Activated naive CD8-positive, alpha-beta T cell treated with anti-CD3 and anti-CD28 coated beads, Interleukin-2, amount 50 U/mL, for 16 hours (primary cell): ENCODE data around the gene SPACA6.

Source experiments
- DNase-seq: peaks from one replicate; pipeline ENCODE4 v3.0.0-alpha.2; 2020; ENCODE audit warnings: low read depth, low spot score

SPACA6 gene

DNA sequence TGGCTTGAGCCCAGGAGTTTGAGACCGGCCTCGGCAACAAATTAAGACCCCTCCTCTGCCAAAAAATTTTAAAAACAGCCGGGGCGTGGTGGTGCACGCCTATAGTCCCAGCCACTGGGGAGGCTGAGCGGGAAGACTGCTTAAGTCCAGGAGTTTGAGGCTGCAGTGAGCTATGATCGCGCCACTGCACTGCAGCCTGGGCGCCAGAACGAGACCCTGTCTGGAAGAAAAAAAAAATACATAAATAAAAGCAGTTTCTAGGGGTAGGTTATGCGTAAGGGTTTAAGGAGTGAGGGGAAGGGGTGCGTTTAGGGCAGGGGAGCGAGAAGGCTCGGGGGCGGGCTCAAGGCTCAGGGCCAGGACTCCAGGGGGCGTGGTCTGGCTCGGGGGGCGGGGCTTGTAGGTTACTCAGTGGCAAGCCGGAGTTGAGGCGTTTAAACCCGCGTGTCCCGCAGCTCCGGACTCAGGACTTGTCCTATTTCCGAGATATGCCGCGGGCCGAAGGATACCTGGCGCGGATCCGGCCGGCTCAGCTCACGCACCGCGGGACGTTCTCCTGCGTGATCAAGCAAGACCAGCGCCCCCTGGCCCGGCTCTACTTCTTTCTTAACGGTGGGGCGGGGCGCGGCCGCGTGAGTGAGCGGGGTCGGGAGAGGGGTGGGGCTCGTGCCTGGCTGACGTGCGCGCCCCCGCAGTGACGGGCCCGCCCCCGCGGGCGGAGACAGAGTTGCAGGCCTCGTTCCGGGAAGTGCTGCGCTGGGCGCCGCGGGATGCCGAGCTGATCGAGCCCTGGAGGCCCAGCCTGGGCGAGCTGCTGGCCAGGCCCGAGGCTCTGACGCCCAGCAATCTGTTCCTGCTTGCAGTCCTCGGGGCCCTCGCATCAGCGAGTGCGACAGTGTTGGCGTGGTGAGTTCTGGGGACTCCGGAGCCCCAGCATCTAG lies 10.7 kb downstream of the SPACA6 start:
- DNase-seq: peak; percentile 95

GRCh38 chr19:51704626-51705025 lies 11.5 kb downstream of the SPACA6 start:
- DNase-seq: no peak

GRCh38 chr19:51706296-51706695 lies 13.2 kb downstream of the SPACA6 start:
- no peak for DNase-seq

GRCh38 chr19:51706885-51707284 lies 13.8 kb downstream of the SPACA6 start:
- DNase-seq: no peak

DNA sequence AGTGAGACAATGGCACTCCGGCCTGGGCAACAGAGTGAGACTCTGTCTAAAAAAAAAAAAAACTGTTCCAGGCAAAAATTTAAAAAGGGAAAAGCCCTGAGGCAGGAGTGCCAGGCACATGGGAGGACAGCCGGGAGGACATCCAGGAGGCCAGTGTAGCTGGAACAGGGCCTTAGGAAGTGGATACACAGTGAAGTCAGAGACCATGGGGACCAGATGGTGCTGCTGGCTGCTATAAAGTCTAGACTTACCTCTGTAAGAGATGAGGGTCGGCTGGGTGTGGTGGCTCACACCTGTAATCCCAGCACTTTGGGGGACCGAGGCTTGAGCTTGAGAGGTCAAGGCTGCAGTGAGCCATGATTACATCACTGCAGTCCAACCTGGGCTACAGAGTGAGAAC lies 15.7 kb downstream of the SPACA6 start:
- no peak for DNase-seq

GRCh38 chr19:51709575-51709974 lies 16.4 kb downstream of the SPACA6 start:
- no peak for DNase-seq

DNA sequence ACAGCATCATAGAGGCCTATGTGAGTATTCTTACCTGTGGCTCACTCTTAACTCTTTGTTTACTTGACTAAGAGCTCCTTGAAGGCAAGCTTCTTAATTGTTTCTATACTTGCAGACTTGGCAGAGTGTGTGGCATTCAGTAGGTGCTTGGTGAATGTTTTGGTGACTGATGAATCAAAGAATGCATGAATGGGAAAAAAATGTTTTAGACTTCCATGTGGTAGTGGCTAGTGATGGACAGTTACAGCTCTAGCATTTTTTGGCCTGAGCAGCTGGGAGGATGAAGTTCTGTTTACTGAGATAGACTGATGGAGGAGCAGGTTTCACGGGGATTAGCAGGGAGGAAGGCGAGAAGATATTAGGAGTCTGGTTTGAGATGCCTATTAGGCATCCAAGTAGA lies 17.0 kb downstream of the SPACA6 start:
- DNase-seq: no peak

GRCh38 chr19:51711702-51712101 lies 18.6 kb downstream of the SPACA6 start:
- DNase-seq: no peak

GRCh38 chr19:51712461-51713081 lies 19.4 kb downstream of the SPACA6 start:
- DNase-seq: no peak

DNA sequence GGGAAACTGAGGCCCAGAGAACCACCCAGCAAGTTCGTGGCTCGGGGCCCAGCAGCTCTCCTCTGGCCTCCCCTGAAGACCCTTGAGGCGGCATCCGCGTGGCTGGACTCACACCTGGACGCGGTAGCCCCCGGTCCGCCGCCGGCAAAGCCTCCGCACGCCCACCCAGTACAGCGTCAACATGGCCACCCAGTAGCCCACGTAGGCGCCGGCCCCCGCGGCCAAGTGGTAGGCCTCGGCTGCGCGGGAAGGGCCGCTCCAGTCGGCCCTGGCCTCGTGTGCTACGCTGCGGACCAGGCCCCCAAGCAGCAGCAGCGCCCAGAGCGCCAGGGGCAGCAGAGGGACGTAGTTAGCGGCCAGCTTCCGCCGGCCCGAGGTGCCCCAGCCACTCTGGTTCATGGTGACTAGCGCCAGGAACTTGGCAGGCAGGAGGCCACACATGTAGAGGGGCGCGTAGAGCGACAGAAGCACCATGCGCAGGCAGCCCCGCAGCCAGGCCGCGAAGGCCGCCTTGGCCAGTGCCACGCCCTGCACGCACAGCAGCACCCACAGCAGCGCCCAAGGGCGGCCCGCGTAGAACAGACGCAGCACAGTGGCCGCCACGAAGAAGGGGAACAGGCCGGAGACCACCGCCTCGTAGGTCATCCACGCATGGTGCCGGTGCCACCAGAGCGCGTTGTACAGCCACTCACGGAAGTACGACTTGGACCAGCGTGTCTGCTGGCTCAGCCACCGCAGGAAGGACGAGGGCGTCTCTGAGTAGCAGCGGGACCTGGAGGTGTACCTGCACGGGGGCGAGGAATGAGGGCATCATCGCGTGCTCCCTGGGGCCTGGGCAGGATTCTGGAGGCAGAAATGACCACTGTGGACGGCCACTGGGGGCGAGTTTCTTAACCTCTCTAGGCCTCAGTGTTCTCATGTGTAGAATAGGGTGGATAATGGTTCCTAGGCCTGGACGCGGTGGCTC lies 20.5 kb downstream of the SPACA6 start:
- DNase-seq: no peak

DNA sequence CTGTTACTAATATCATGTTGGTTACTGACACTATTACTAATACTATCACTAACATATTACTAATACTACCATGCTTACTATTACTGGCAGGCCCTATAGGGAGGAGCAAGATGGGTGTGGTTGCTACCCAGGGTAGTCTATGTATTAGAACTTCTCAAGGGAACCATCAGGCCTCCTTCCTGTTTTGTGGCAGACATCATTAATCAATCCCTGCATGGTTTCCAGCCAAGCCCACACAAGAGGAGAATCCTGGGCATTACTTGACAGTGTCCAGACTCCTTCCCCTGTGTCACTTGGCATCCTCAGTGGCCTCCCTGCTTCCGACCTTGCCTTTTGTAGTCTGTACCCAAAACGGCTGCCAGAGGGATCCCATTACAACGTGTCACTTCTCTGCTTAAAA lies 21.7 kb downstream of the SPACA6 start:
- no peak for DNase-seq

- no peak for DNase-seq
These were observed 22.7 kb downstream of the SPACA6 start for GRCh38 chr19:51715850-51716249.

DNA sequence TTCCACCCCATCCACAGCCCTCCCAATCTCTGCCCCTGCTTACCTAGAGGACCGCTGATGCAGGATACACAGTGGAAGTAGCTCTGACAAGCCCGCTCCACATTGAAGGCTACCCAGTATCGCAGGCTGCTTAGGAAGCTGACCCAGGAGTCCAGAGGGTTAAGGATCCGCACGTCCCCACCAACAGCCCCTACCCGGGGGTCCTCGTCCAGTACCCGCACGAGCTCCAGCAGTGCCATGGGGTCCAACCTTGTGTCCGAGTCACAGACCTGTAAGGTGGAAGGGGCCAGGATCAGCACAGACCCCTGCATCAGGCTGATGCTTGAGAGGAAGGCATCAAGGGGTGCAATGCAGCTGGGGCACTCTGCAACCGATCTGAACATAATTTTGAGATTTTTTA lies 23.8 kb downstream of the SPACA6 start:
- DNase-seq: no peak

DNA sequence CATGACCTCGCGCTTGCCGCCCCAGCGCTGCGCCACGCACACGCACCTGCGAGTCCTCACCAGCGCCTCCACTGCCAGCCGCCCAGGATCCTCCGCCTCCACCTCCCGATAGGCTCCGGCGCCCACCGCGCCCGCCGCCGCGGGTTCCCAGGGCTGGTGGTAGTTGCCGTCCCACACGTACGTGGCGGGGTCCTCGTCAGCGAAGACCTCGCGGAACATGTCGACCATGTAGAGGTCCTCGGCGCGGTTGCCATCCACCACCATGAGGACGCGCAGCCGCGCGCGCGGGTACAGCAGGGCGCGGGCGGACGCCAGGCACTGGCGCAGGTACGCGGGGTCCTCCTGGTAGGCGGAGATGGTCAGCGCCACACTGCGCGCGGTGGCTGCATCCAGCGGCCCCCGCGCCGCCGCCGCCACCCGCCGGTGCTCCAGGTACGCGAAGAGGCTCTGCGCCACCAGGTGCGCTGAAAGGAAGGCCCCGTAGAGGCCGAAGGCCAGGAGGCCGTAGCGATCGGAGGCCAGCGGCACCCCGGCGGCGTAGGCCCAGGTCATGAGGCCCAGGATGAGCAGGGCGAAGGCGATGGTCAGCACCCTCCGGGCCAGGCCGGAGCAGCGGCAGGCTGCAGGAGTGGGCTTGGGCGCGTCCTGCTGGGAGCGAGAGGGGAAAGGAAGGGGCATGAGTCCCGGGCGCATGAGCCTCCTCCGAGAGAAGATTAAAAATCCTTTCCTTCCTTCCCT lies 26.3 kb downstream of the SPACA6 start:
- DNase-seq: no peak

DNA sequence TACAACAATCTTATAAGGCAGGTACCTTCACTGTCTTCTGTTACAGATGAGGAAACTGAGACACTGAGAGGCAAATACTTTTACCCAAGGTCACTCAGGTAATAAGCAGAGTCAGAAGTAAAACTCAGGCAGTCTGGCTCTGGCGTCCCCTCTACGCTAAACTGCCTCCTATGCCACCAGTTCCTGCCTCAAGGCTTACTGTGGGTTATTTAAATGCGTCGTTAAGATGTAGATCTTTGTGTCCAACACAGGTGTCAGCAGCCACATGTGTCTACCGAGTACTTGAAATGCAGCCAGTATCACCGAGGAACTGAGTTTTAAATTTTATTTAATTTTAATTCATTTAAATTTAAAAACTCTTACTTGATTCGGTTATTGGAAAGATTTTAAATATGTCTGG lies 28.8 kb downstream of the SPACA6 start:
- no peak for DNase-seq

GRCh38 chr19:51722492-51722891 lies 29.4 kb downstream of the SPACA6 start:
- DNase-seq: no peak

- DNase-seq: no peak
These were observed 31.4 kb downstream of the SPACA6 start for GRCh38 chr19:51724543-51724942.

DNA sequence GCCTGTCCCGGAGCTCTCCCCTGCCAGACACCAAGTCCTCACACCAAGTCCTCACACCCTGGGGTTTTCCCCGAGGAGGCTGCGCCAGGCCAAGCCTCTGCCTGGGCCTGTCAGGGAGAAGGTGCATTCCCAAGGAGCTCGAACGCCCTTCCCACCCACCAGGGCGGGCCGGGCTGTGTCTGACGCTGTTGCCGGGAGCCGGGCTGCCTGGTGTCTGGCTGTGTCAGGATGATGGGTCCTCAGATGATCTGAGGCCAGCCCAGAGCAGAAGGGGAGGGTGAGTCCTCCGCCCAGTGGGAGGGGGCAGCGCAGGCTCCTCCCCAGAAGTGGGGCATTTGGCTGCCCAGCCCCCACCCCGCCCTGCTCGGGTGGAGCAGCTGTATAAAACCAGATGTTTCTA lies 32.9 kb downstream of the SPACA6 start:
- DNase-seq: no peak

DNA sequence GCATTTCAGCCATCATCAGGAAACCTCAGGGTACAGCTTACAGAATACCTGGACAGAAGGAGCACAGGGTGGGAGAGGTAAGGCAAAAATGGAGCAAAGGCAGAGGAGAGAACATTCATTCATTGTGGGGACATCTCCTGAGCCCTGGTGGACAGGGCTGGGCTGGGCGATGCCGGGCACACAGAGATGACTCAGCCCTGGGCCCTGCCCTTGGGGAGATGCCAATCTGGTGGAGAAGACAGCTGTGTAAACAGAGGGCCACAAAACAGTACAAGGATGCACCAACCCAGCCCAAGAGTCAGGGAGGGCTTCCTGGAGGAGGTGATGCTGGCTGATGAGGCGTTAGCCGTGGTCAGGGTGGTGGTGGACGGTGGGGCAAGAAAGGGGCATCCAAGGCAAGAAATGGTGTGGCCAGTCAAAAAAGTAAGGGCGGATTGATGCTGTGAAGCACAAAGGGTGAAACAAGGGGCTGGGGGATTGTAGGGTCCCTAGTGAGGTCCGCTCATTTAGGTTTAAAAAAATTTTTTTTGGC lies 34.3 kb downstream of the SPACA6 start:
- no peak for DNase-seq

GRCh38 chr19:51729781-51730180 lies 36.7 kb downstream of the SPACA6 start:
- no peak for DNase-seq
